ENCODE measurements around the gene CMC2.

GRCh38 chr16:80932708-80933095 is 74.0 kb downstream of the CMC2 start:
- TF ChIP-seq CTCF (IDR thresholded peaks at IDR 0.05; ENCODE audit: insufficient read depth, low read depth, low read length) (no peak), EZH2 (IDR thresholded peaks at IDR 0.05; ENCODE audit: insufficient read depth, low read length) (no peak)
